Prostate gland (tissue), 2 donors: ENCODE results near the gene PHF21B.

Source experiments
- CTCF ChIP-seq, 4 experiments: fragments of 200-600 bp in 2 of 4; fragments of 450-650 bp in 2 of 4; sonication (generic) in 2 of 4; IDR thresholded peaks; 1 replicate in 3 of 4; 2 replicates in 1 of 4; pipeline ENCODE4 v1.5.1; 2016 to 2019; ENCODE audit warnings: antibody characterized with exemption in 4 of 4, mild to moderate bottlenecking in 2 of 4, moderate library complexity in 2 of 4
- POLR2A ChIP-seq: fragments of 450-650 bp; IDR thresholded peaks from one replicate; pipeline ENCODE4 v1.6.1; 2016; ENCODE audit warnings: antibody characterized with exemption, mild to moderate bottlenecking

DNA sequence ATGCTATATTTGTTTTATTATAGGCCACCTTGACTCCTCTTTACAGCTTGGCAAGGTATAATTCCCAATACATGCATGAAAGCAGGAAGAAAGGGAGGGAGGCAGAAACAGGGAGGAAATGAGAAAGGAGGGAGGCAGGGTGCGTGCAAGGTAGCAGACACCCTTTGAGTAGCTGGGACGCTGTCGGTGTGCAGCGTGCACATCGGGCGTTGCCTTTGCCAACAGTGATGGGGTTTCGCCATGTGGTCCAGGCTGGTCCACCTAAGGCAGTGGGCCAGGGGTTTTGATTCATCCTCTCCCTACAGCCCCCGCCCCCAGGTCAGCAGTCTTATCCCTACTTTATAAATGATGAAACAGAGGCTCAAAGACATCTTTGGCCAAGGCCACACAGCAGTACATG lies 25.0 kb upstream of the PHF21B start:
- TF ChIP-seq POLR2A (no peak), CTCF (IDR thresholded peaks at IDR 0.05) (no peak)
